Astrocyte (in vitro differentiated cells and primary cell): ENCODE measurements around the gene LYL1. TPM values are rescaled to one million over a fixed set of nuclear protein-coding genes. Genes with fewer than 3 reads are reported as not detected.

Experiments
- DNase-seq: peaks from one replicate; pipeline ENCODE4 v3.0.0-alpha.2; 2010; ENCODE audit warnings: low read depth
- FAIRE-seq: peaks from 2 replicates; lab custom pipeline; 2011; peaks lifted over from hg19 to GRCh38; lab: Jason Lieb, UNC
- H2AFZ ChIP-seq: 2 replicates; pipeline ENCODE4 v1.6.0; 2012; ENCODE audit warnings: low read depth, low read length, inconsistent platforms
- H3K27ac ChIP-seq: 2 replicates; pipeline ENCODE4 v1.5.1; 2011; ENCODE audit warnings: low read depth, low read length, inconsistent platforms
- H3K27me3 ChIP-seq: 2 replicates; pipeline ENCODE4 v1.6.0; 2011; ENCODE audit warnings: low read length, inconsistent platforms; ENCODE audit not compliant: insufficient read depth
- H3K36me3 ChIP-seq: 2 replicates; pipeline ENCODE4 v1.5.1; 2011; ENCODE audit warnings: low read length, inconsistent platforms; ENCODE audit not compliant: insufficient read depth
- H3K4me1 ChIP-seq: 2 replicates; pipeline ENCODE4 v1.5.1; 2011; ENCODE audit warnings: low read length, inconsistent platforms; ENCODE audit not compliant: insufficient read depth
- H3K4me2 ChIP-seq: 2 replicates; pipeline ENCODE4 v1.6.0; 2012; ENCODE audit warnings: low read length, inconsistent platforms
- H3K4me3 ChIP-seq: 2 replicates; pipeline ENCODE4 v1.5.1; 2011; ENCODE audit warnings: low read depth, mild to moderate bottlenecking, low read length, inconsistent platforms; ENCODE audit not compliant: insufficient read depth
- H3K79me2 ChIP-seq: 2 replicates; pipeline ENCODE4 v1.6.0; 2012; ENCODE audit warnings: mild to moderate bottlenecking, low read length, inconsistent platforms; ENCODE audit not compliant: insufficient read depth
- H3K9ac ChIP-seq: 2 replicates; pipeline ENCODE4 v1.6.0; 2012; ENCODE audit warnings: mild to moderate bottlenecking, low read length, inconsistent platforms
- H3K9me3 ChIP-seq: 2 replicates; pipeline ENCODE4 v1.5.1; 2012; ENCODE audit warnings: low read depth, mild to moderate bottlenecking, low read length, inconsistent platforms; ENCODE audit not compliant: insufficient read depth
- H4K20me1 ChIP-seq: 2 replicates; pipeline ENCODE4 v1.6.0; 2012; ENCODE audit warnings: low read length, inconsistent platforms; ENCODE audit not compliant: insufficient read depth
- H3K27ac Mint-ChIP-seq: one replicate; pipeline ENCODE4 v1.8.0; 2021; ENCODE audit warnings: mild to moderate bottlenecking, mixed read lengths; ENCODE audit not compliant: unreplicated experiment
- H3K27me3 Mint-ChIP-seq: one replicate; pipeline ENCODE4 v1.8.0; 2021; ENCODE audit warnings: low read depth, mixed read lengths; ENCODE audit not compliant: unreplicated experiment
- H3K36me3 Mint-ChIP-seq: one replicate; pipeline ENCODE4 v1.8.0; 2021; ENCODE audit warnings: low read depth, mixed read lengths; ENCODE audit not compliant: unreplicated experiment
- H3K4me1 Mint-ChIP-seq: one replicate; pipeline ENCODE4 v1.8.0; 2021; ENCODE audit warnings: low read depth, mixed read lengths; ENCODE audit not compliant: unreplicated experiment
- H3K4me3 Mint-ChIP-seq: one replicate; pipeline ENCODE4 v1.8.0; 2021; ENCODE audit warnings: mild to moderate bottlenecking, moderate library complexity, mixed read lengths; ENCODE audit not compliant: unreplicated experiment
- H3K9me3 Mint-ChIP-seq: one replicate; pipeline ENCODE4 v1.8.0; 2021; ENCODE audit warnings: mild to moderate bottlenecking, mixed read lengths; ENCODE audit not compliant: unreplicated experiment
- EZH2 ChIP-seq: IDR thresholded peaks from 2 replicates; pipeline ENCODE4 v1.6.1; 2012; ENCODE audit warnings: mild to moderate bottlenecking, low read length, inconsistent platforms; ENCODE audit not compliant: insufficient read depth
- total RNA-seq: library from RNA; stranded (reverse); gene quantifications from 2 replicates; pipeline ENCODE4 v1.2.1, GENCODE V29; 2021
- TF ChIP-seq, protein P1 (sequence below): IDR thresholded peaks from 2 replicates; pipeline ENCODE4 v1.5.1; 2011; ENCODE audit warnings: low read depth, mild to moderate bottlenecking, inconsistent platforms, low read length, moderate library complexity; ENCODE audit not compliant: insufficient read depth

Gene LYL1
- total RNA-seq, 1 donor from 2014 or later, result 0.27 TPM

DNA sequence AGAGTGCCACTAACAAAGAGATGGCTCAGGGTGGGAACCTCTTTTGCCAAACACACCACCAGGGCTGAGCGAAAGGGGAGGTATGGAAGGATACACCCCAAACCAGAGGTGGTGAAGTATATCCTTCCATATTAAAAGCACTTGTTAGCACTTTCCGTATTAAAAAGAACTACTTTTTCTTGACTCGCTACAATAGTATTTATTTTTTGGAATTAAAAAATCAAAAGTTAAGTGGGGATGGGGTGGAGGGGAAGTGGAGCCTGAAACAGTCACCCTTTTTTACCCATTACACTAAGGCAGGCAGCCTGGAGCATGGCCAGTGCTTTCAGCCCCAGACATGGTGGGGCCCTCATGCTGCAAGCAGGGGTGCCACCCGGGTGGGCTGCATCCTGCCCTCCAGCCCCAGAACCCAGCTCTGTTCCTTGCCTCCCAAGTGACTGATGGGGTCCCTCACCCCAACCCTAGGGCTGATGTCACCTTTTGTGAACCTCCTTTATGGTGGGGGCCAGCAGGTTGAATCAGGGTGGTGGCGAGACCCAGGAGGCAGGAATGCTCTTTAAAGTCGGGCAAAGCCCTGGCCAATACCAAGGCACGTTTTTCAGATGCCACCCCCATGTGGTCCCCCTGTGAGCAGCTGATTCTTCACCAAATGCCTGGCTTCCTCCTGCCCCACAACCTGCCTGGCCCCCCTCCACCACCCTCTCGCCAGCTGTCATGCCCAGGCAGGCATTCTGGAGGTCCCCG is 31.0 kb downstream of the LYL1 start:
- FAIRE-seq (no peak), DNase-seq (no peak)
- no peaks in the 10 kb centered on the region for H3K27me3 ChIP-seq
- no peak overlapping the region for H3K27ac ChIP-seq
- H3K36me3 Mint-ChIP-seq, result peaks cover 17% of the 10 kb centered on the region
- peaks cover 88% of the 10 kb centered on the region for H3K27me3 Mint-ChIP-seq
- H3K4me3 Mint-ChIP-seq, result no peak overlapping the region
- no peaks in the 10 kb centered on the region for H3K9me3 ChIP-seq
- H2AFZ ChIP-seq, result no peak overlapping the region
- H3K9me3 Mint-ChIP-seq, result no peaks in the 10 kb centered on the region
- H3K79me2 ChIP-seq, result peaks cover 57% of the 10 kb centered on the region
- H3K27ac Mint-ChIP-seq, result no peak overlapping the region
- H3K4me1 ChIP-seq, result peaks cover 12% of the 10 kb centered on the region
- H3K9ac ChIP-seq, result no peak overlapping the region
- H3K4me3 ChIP-seq, result no peak overlapping the region
- H4K20me1 ChIP-seq, result peaks cover 79% of the 10 kb centered on the region
- H3K4me1 Mint-ChIP-seq, result no peaks in the 10 kb centered on the region
- no peak overlapping the region for H3K4me2 ChIP-seq
- TF ChIP-seq, protein P1, sequence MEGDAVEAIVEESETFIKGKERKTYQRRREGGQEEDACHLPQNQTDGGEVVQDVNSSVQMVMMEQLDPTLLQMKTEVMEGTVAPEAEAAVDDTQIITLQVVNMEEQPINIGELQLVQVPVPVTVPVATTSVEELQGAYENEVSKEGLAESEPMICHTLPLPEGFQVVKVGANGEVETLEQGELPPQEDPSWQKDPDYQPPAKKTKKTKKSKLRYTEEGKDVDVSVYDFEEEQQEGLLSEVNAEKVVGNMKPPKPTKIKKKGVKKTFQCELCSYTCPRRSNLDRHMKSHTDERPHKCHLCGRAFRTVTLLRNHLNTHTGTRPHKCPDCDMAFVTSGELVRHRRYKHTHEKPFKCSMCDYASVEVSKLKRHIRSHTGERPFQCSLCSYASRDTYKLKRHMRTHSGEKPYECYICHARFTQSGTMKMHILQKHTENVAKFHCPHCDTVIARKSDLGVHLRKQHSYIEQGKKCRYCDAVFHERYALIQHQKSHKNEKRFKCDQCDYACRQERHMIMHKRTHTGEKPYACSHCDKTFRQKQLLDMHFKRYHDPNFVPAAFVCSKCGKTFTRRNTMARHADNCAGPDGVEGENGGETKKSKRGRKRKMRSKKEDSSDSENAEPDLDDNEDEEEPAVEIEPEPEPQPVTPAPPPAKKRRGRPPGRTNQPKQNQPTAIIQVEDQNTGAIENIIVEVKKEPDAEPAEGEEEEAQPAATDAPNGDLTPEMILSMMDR, result no peak
- TF ChIP-seq EZH2, result no peak
- H3K36me3 ChIP-seq, result peaks cover 2% of the 10 kb centered on the region

DNA sequence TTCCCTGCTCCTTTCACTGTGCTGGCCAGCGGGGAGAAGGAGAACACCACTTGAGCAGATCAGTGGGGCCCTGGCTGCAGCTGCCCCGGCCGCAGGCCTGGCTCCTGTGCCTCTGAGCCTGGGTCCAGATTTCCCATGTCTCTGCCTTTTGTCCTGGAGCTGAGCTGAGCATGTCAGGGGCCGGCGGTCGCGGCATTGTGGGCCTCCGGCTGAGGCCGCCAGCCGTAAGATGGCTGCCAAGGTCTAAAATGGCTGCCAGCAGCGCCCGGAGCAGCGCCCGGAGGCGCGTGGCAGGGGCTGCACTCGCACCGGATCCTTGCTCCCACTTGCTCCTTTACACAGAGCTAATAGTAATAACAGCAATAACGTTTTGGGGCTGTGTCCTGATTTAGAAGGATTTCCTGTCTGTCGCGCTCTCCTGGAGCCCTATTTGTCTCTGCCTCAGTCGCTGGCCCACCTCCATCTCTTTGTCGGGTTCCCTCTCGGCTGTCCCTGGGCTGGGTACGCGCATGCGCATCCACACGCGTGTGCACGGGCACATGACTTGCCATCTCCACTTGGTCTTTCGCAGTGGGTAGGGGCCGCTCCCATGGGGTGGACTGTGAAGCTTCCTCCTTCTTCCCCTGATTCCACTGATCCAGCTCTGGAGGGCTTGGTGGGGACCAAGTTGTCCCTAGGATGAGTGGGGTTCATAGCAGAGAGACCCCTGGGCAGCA is 32.1 kb downstream of the LYL1 start:
- H3K79me2 ChIP-seq, result peaks cover 68% of the 10 kb centered on the region
- peaks cover 12% of the 10 kb centered on the region for H3K4me1 ChIP-seq
- H2AFZ ChIP-seq, result no peak overlapping the region
- H3K27ac Mint-ChIP-seq, result no peak overlapping the region
- no peak overlapping the region for H3K4me2 ChIP-seq
- peaks cover 2% of the 10 kb centered on the region for H3K36me3 ChIP-seq
- no peak overlapping the region for H3K9ac ChIP-seq
- DNase-seq (no peak), FAIRE-seq (no peak)
- no peaks in the 10 kb centered on the region for H3K4me1 Mint-ChIP-seq
- no peak for TF ChIP-seq EZH2
- TF ChIP-seq, protein P1, result no peak
- peaks cover 89% of the 10 kb centered on the region for H3K27me3 Mint-ChIP-seq
- no peaks in the 10 kb centered on the region for H3K9me3 Mint-ChIP-seq
- peaks cover 83% of the 10 kb centered on the region for H4K20me1 ChIP-seq
- no peaks in the 10 kb centered on the region for H3K9me3 ChIP-seq
- H3K36me3 Mint-ChIP-seq, result peaks cover 13% of the 10 kb centered on the region
- no peak overlapping the region for H3K4me3 ChIP-seq
- H3K4me3 Mint-ChIP-seq, result no peak overlapping the region
- no peak overlapping the region for H3K27ac ChIP-seq
- H3K27me3 ChIP-seq, result no peaks in the 10 kb centered on the region
